Psoas muscle (tissue), 8 donors: ENCODE results near the gene OSBP2. TPM values are rescaled to one million over a fixed set of nuclear protein-coding genes. Genes with fewer than 3 reads are reported as not detected.

Experiments
- ATAC-seq, 4 donors: fragments of 200-7000 bp; cut with Tn5 transposase; one replicate each; pipeline ENCODE4 v1.9.1; 2020; ENCODE audit warnings: moderate library complexity in 3 of 4, mild to moderate bottlenecking in 2 of 4
- DNase-seq, 2 donors: peaks; one replicate each; pipeline ENCODE4 v3.0.0-alpha.2; 2020
- H3K27ac ChIP-seq: fragments of 200-600 bp; one replicate; pipeline ENCODE4 v1.8.0; 2022
- H3K27me3 ChIP-seq, 3 donors: fragments of 200-600 bp in 1 of 3; one replicate each; pipeline versions ENCODE4 v1.6.1 to v1.8.0; 2013 to 2022; ENCODE audit warnings: low read length in 2 of 3, mild to moderate bottlenecking in 2 of 3, moderate library complexity in 1 of 3; ENCODE audit not compliant: insufficient read depth in 3 of 3
- H3K36me3 ChIP-seq, 2 donors: fragments of 200-600 bp in 1 of 2; one replicate each; pipeline versions ENCODE4 v1.6.1 to v1.8.0; 2013 to 2022; ENCODE audit warnings: low read depth in 1 of 2, mild to moderate bottlenecking in 1 of 2, moderate library complexity in 1 of 2; ENCODE audit not compliant: insufficient read depth in 1 of 2
- H3K4me1 ChIP-seq: fragments of 200-600 bp; one replicate; pipeline ENCODE4 v1.8.0; 2022
- H3K4me3 ChIP-seq: fragments of 200-600 bp; one replicate; pipeline ENCODE4 v1.8.0; 2022; ENCODE audit warnings: mild to moderate bottlenecking
- H3K9me3 ChIP-seq: fragments of 200-600 bp; one replicate; pipeline ENCODE4 v1.8.0; 2022
- WGBS, 3 donors: extraction: QIAGEN DNeasy Blood & Tissue Kit; methylation state at CpG; one replicate each; pipeline versions ENCODE4 v1.1.6 to v1.1.7; 2013; 5-methylcytosine and 5-hydroxymethylcytosine counted together
- intact Hi-C, 2 donors: fragments of 100-400 bp; cut with DNase I; formaldehyde crosslinking; loops; one replicate each; pipeline versions ENCODE4 v1.11.0 to v1.14.2; 2022
- polyA plus RNA-seq, 3 donors: library from polyadenylated mRNA; stranded (reverse); fragments of 200-250 nt; gene quantifications; one replicate each; pipeline ENCODE4 v1.2.3, GENCODE V29; 2013
- total RNA-seq, 4 donors: library from RNA; stranded (reverse); fragmentation: NEBNext Ultra II Directional in 2 of 4; extraction: Animal tissue kit (Norgen Biotek cat#: 25700) in 2 of 4; gene quantifications; one replicate each; pipeline versions ENCODE4 v1.2.1 to v1.2.4, GENCODE V29; 2021 to 2023
- TF ChIP-seq, protein P1 (sequence below): fragments of 200-600 bp; IDR thresholded peaks from one replicate; pipeline ENCODE4 v1.8.0; 2022; ENCODE audit warnings: antibody characterized with exemption
- donor health status: healthy with polysubstance abuse.
- donor health status: DM: no; HTN: no; CAD: no; lungs with moderate emphysema.
- donor health status: Bipolar disorder and iron deficiency.
- donor health status: healthy.
- donor health status: DM: yes; HTN: yes; CAD: no.
- donor health status: DM: no; HTN: no; CAD: no.
- donor health status: DM: no; HTN: no; CAD: no.
- donor health status: DM: yes; HTN: yes; CAD: no.

The OSBP2 gene
- total and polyA plus RNA-seq, 7 donors: 0.27 to 8.2 (median 2.5) TPM

- no peaks in the 10 kb centered on the region for H3K27me3 ChIP-seq
- WGBS, 3 donors: 77 to 90% (median 84%) methylated on average over 7 of the region's 7 CpGs
- ATAC-seq (no peak), DNase-seq (no peak)
- no peak overlapping the region for H3K4me3 ChIP-seq
- TF ChIP-seq, protein P1, sequence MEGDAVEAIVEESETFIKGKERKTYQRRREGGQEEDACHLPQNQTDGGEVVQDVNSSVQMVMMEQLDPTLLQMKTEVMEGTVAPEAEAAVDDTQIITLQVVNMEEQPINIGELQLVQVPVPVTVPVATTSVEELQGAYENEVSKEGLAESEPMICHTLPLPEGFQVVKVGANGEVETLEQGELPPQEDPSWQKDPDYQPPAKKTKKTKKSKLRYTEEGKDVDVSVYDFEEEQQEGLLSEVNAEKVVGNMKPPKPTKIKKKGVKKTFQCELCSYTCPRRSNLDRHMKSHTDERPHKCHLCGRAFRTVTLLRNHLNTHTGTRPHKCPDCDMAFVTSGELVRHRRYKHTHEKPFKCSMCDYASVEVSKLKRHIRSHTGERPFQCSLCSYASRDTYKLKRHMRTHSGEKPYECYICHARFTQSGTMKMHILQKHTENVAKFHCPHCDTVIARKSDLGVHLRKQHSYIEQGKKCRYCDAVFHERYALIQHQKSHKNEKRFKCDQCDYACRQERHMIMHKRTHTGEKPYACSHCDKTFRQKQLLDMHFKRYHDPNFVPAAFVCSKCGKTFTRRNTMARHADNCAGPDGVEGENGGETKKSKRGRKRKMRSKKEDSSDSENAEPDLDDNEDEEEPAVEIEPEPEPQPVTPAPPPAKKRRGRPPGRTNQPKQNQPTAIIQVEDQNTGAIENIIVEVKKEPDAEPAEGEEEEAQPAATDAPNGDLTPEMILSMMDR: no peak
- H3K36me3 ChIP-seq: peaks cover 20 to 100% of the 10 kb centered on the region in 2 donors
- intact Hi-C loops: loop anchor here in 1 of 2 donors (10.0 kb wide), 1 partner anchor 294 kb away; no protein-coding TSS in a partner anchor
- H3K9me3 ChIP-seq: no peaks in the 10 kb centered on the region
- no peak overlapping the region for H3K27ac ChIP-seq
- H3K4me1 ChIP-seq: no peaks in the 10 kb centered on the region
Measured at GRCh38 chr22:30940685-30941362, 246.2 kb downstream of the OSBP2 start.

DNA sequence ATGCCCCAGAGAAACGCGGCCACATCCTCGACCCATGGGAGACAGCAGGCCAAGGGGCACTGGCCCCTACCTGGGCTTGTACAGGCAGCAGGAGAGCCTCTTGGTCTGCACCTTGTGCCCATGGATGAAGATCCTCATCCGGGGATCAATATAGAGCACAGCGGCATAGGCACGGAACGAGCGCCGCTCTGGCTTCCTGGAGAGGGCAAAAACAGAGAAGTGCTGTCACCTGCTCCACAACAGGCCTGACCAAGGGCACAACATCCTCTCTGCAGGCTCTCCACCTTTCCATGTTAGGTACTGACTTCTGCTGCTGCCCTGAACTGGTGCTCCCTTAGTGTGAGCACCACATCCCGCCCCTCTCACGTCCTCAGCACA is 246.7 kb downstream of the OSBP2 start:
- no peak for DNase-seq
- no peak overlapping the region for H3K4me3 ChIP-seq
- H3K9me3 ChIP-seq: no peaks in the 10 kb centered on the region
- intact Hi-C loops: loop anchor here in 1 of 2 donors (10.0 kb wide), 1 partner anchor 293 kb away; no protein-coding TSS in a partner anchor
- no peak for ATAC-seq
- H3K27ac ChIP-seq: no peak overlapping the region
- H3K27me3 ChIP-seq: no peaks in the 10 kb centered on the region
- 92 to 99% (median 94%) methylated on average over 11 of the region's 11 CpGs for WGBS, 3 donors
- H3K4me1 ChIP-seq: no peaks in the 10 kb centered on the region
- H3K36me3 ChIP-seq: peaks cover 20 to 100% of the 10 kb centered on the region in 2 donors
- TF ChIP-seq, protein P1: no peak

DNA sequence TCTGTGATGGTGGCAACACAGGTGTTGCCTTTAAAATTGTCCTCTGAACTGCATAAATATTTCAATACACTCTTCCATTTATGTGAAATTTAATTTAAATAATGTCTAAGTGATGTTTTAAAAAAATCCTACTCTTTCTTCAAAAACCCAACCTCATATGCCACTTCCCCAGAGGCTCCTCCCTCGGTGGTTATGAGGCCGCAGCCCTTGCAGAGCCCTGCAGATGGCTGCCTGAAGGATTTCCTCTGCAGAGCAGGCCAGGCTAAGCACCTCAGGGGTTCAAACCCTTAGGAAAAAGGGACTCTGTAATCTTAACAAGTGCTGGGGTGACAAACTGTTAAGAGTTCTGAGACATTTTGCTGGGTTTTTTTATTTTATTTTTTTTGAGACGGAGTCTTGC is 248.7 kb downstream of the OSBP2 start:
- H3K4me3 ChIP-seq: no peak overlapping the region
- ATAC-seq (no peak), DNase-seq (no peak)
- H3K4me1 ChIP-seq: peaks cover 8% of the 10 kb centered on the region
- no peak overlapping the region for H3K27ac ChIP-seq
- no peaks in the 10 kb centered on the region for H3K9me3 ChIP-seq
- no peaks in the 10 kb centered on the region for H3K27me3 ChIP-seq
- intact Hi-C loops: loop anchor here in 1 of 2 donors (10.0 kb wide), 1 partner anchor 291 kb away; no protein-coding TSS in a partner anchor
- TF ChIP-seq, protein P1: no peak
- peaks cover 11 to 99% of the 10 kb centered on the region in 2 donors for H3K36me3 ChIP-seq
- WGBS, 3 donors: 57 to 70% (median 66%) methylated on average over 3 of the region's 3 CpGs

DNA sequence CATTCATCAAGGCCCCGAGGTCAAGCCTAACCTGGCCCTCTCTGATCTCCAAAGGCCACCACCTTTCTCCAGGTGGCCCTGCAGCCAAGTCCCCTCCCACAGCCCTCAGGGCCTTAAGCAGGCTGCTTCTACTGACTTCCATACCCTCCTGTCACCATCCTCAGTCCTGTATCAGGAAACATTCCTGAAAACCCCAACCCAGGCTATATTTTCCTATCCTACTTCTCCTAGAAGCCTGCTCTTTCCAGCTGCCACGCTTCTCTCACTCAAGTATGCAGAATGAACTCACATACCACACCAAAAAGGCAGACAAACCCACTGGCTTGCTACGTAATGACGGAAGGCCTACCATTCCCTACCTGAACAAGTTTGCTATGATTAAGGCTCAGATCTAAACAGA is 250.3 kb downstream of the OSBP2 start:
- 95 to 97% (median 96%) methylated on average over 4 of the region's 4 CpGs for WGBS, 3 donors
- TF ChIP-seq, protein P1: no peak
- no peak for DNase-seq
- no peak overlapping the region for H3K4me3 ChIP-seq
- peaks cover 11 to 99% of the 10 kb centered on the region in 2 donors for H3K36me3 ChIP-seq
- intact Hi-C loops: loop anchor here (5.0 to 10.0 kb wide), 3 partner anchors 137 to 290 kb away; partner anchors contain the start of gene SMTN (in 1 of the 2)
- no peak overlapping the region for H3K27ac ChIP-seq
- H3K9me3 ChIP-seq: no peaks in the 10 kb centered on the region
- H3K4me1 ChIP-seq: peaks cover 8% of the 10 kb centered on the region
- H3K27me3 ChIP-seq: no peaks in the 10 kb centered on the region
- no peak for ATAC-seq
